Stimulated activated CD8-positive, alpha-beta memory T cell treated with anti-CD3 and anti-CD28 coated beads, Interleukin-4, amount 100 ng/mL, for 48 hours (primary cell): Measurements from ENCODE around the gene ACOT12.
"Not testable (repeated sequence)": the region's sequence is repeated elsewhere in the genome, so short reads cannot be mapped to it uniquely, and the experiment has no call there.

ENCODE experiments used
- DNase-seq: peaks from one replicate; pipeline ENCODE4 v3.0.0-alpha.2; 2020

ACOT12 gene

GRCh38 chr5:81336556-81336955, 57.4 kb downstream of the ACOT12 start:
- no peak for DNase-seq

DNA sequence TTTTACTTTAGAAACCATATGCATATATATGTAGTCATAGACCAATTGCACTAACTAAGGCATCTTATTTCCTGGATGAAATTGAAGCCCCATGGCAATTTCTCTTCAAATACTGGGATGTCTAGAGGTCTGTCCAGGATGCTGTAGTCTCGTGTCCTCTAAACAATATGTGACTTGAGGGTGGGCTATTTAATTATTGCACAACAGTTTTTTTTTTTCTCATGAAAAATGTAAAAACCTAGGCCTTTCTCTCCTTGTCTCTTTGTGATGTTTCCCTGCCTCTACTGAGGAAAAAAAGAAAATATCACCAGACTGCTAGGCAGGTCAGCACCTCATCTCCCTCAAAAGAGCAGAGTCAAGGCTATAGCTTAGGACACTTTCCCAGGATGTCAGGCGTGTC, 58.0 kb downstream of the ACOT12 start:
- DNase-seq, result no peak

DNA sequence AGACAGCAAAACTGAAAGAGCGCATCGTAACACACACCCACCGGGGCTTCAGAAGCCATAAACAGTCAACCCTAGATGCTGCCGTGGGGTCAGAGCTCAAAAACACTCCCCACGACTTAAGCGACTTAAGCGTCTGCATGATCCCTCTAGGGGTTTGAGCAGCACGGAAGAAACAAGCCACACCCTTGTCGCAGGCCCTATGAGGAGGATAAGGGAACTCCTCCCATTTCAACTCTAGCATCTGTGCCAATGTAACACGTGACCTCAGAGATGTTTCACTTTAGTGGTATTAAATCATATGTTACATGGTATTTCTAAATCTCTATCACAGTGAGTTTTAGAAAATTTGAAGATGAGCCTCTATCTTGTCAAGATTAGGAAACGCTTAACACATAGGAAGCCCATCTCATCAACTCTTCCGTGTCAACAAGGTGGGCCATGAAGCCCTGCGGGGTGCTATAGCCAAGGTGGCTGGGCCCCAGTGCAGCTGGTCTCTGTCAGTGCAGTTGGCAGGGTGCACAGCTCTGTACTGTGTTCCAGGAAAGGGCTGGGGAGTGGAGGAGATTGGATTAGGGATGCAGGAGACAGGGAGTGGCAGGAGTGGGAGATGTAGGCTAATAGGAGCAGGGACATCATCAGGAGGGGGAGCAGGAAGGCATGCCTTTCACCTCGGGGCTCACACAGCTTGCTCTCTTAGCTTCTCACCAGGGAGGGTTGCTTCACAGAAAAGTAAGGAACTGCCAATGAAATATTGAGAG, 59.5 kb downstream of the ACOT12 start:
- DNase-seq, result no peak

DNA sequence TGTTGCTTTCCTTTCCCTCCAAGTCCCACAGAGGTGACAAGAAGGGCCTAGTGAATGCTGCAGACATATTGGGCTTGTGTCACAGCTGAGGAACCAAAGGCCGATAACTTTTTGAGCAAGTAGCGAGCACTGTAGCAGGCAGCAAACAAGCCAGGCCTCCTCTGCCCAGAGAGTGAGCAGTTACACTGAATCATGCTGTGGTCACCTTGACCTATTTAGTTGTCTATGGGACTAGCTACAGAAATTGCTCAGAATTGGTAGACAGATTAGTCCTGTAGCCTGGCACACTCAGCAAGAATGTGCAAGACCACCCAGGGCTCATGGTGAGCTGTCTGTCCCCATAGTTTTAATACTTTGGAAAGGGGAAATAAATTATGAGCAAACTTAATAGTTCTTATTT, 67.4 kb downstream of the ACOT12 start:
- no peak for DNase-seq

- DNase-seq, result no peak
These were observed 76.4 kb downstream of the ACOT12 start for GRCh38 chr5:81317536-81317935.

GRCh38 chr5:81316571-81316970, 77.4 kb downstream of the ACOT12 start:
- no peak for DNase-seq

DNA sequence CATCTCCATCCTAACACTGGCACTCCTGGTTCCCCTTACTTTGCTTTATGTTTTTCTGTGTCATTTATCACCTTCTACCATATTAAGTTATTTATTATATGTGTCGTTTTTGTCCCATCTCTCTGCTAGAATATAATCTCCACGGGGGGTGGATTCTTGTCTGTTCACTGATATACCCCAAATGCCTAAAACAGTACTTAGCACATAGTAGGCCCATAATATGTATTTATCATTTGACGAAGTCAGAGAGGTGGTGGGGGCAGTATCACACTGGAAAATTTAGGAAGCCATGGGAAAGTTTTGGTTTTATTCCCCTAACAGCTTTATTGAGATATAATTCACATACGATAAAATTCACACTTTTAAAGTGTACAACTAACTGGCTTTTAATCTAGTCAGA, 78.1 kb downstream of the ACOT12 start:
- no peak for DNase-seq

GRCh38 chr5:81315336-81315735, 78.6 kb downstream of the ACOT12 start:
- no peak for DNase-seq

- no peak for DNase-seq
These were observed 79.4 kb downstream of the ACOT12 start for GRCh38 chr5:81314581-81314980.

DNA sequence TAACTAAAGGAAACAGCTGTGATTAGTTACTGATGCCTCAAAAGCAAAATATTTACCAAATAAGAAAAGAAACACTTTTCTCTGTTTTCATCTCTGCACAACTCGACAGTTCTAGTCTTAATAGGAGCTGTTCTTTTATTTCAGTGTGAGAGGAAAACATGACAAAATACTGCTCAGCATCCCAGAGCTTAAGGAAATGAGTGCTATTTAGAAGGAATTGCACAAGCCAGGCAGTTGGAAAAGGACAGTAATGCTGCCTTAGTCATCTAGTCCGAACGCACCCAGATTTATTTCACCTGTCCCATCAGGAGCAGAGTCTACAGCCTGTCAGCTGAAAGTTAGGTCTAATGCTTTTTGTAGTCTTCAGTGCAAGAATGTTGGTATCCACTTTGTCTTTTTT, 80.2 kb downstream of the ACOT12 start:
- DNase-seq, result no peak

GRCh38 chr5:81313278-81313677, 80.7 kb downstream of the ACOT12 start:
- no peak for DNase-seq

GRCh38 chr5:81310402-81311063, 83.4 kb downstream of the ACOT12 start:
- no peak for DNase-seq

DNA sequence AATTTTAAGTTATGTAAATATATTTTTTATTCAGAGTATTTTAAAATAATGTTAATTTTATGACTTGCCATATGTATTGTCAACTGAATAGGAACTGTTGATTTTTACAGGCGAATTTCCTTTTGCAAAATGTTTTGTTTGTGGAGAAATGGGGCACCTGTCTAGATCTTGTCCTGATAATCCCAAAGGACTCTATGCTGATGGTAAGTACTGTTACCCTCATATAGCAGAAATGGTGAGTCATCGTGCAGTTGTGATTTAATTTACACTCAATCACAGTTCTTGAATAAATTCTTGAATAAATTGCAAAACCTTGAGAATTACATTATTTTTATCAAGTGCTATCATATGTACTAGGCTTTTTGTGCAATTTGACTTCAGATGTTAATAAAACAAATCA, 85.1 kb downstream of the ACOT12 start:
- no peak for DNase-seq

- no peak for DNase-seq
These were observed 88.1 kb downstream of the ACOT12 start for GRCh38 chr5:81305785-81306184.

- no peak for DNase-seq
These were observed 90.4 kb downstream of the ACOT12 start for GRCh38 chr5:81303563-81303962.

GRCh38 chr5:81302596-81302995, 91.3 kb downstream of the ACOT12 start:
- no peak for DNase-seq

DNA sequence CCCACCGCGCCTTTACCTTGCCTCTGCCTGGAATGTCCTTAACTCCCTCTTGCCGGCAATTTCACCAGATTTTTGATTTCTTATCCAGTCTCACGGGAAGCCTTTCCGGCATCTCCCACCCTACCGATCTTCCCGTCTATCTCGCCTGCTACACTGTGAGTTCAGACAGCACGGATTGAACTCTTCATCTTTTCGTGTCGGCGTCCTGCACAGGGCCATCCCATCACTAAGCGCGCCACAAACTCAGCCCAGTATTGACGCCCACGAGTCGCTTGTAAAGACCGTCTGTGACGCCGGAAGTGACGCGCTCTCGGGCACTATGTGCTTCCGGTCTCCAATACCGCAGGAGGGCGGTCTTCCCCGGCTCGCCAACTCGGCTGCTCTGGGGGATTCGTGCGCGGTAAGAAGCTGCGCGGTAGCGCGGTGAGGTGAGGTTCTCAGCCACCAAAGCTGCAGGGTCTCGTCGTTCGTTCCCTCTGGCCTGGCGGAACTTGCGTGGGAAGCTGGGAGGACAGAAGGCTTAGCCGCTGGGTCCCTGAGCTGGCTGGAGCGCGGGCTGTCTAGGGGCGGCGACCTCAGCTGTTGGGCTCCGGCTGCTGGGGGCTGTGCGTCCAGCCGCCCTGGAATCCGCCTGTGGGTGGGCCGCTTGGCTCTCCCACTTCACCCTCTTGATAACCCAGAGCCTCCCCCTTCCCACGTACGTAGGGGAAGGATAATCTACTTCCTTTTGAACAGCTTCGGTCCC, 92.5 kb downstream of the ACOT12 start, which contains the start of gene ZCCHC9:
Gene ZCCHC9 (plus strand): TSS at position 317 of the 745 bp plus-strand sequence. CDS start 3,171 bp downstream, outside the sequence.
- DNase-seq, result peak; percentile 94

- DNase-seq, result no peak
These were observed 93.0 kb downstream of the ACOT12 start for GRCh38 chr5:81300921-81301270.

DNA sequence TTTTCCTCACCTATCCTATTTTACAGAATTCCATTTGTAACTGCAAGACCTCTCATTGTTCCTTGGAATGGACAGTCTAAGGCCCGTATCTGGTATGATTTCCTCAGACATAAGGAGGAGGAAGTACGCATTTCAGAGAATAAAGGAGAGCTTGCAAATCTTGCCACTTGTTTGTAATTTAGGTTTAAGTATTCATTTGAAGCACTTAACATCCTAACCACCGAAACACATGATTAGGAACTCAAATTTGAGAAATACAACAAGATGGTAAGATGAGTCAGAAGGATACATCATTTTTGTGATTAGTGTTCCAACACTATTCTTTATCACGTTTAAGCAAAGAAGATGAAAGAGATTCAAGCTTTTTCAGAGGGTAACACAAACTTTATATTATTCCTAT, 96.4 kb downstream of the ACOT12 start:
- no peak for DNase-seq

GRCh38 chr5:81294021-81294420, 99.9 kb downstream of the ACOT12 start:
- not testable (repeated sequence) for DNase-seq

DNA sequence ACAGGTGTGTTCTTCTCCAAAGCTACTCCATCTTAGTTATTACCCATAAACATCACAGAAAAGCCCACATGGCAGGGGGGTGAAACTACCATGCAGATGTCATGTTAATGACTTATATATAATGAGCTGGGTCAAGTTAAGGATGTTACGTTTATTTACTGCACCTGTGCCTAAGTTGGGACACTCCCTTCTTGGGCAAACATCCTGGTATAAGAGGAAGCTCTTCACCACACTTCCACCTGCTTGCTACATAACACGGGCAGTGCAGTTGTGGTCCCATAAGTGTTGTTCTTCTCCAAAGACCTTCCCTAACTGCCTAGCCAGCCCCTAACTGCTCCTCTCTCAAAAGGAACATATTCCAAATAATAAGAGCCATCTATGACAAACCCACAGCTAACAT, 101.8 kb downstream of the ACOT12 start:
- DNase-seq, result no peak

GRCh38 chr5:81290146-81290545, 103.8 kb downstream of the ACOT12 start:
- DNase-seq, result no peak

- DNase-seq, result no peak
These were observed 105.9 kb downstream of the ACOT12 start for GRCh38 chr5:81288021-81288433.

GRCh38 chr5:81286059-81286617, 107.8 kb downstream of the ACOT12 start:
- no peak for DNase-seq
